Ishikawa (cell line): ENCODE data around the gene SLC16A8.

Source experiments
- CEBPB ChIP-seq: IDR thresholded peaks from 2 replicates; pipeline ENCODE4 v1.6.1; 2012
- CREB1 ChIP-seq: IDR thresholded peaks from 2 replicates; pipeline ENCODE4 v1.6.1; 2012; ENCODE audit warnings: low read depth
- EGR1 ChIP-seq: IDR thresholded peaks from 2 replicates; pipeline ENCODE4 v1.6.1; 2012
- EP300 ChIP-seq: IDR thresholded peaks from 2 replicates; pipeline ENCODE4 v1.6.1; 2012; ENCODE audit warnings: borderline replicate concordance
- FOXM1 ChIP-seq: IDR thresholded peaks from 2 replicates; pipeline ENCODE4 v1.6.1; 2012; ENCODE audit warnings: low read depth, borderline replicate concordance
- NFIC ChIP-seq: IDR thresholded peaks from 2 replicates; pipeline ENCODE4 v1.6.1; 2012
- RAD21 ChIP-seq: IDR thresholded peaks from 2 replicates; pipeline ENCODE4 v1.6.1; 2012; ENCODE audit warnings: low read depth
- TAF1 ChIP-seq: IDR thresholded peaks from 2 replicates; pipeline ENCODE4 v1.6.1; 2012; ENCODE audit warnings: low read depth, mild to moderate bottlenecking
- TCF12 ChIP-seq: IDR thresholded peaks from 2 replicates; pipeline ENCODE4 v1.6.1; 2012; ENCODE audit warnings: low read depth
- TEAD4 ChIP-seq: IDR thresholded peaks from 2 replicates; pipeline ENCODE4 v1.6.1; 2012
- YY1 ChIP-seq: IDR thresholded peaks from 2 replicates; pipeline ENCODE4 v1.6.1; 2012; ENCODE audit warnings: low read depth
- ZBTB7A ChIP-seq: IDR thresholded peaks from 2 replicates; pipeline ENCODE4 v1.6.1; 2012; ENCODE audit warnings: low read depth
- TF ChIP-seq, protein P1 (sequence below): IDR thresholded peaks from 2 replicates; pipeline ENCODE4 v1.6.1; 2012
- TF ChIP-seq, protein P2 (sequence below): IDR thresholded peaks from 2 replicates; pipeline ENCODE4 v1.6.1; 2012; ENCODE audit warnings: low read depth, mild to moderate bottlenecking
- TF ChIP-seq, protein P3 (sequence below): IDR thresholded peaks from 2 replicates; pipeline ENCODE4 v1.6.1; 2012

The SLC16A8 gene

DNA sequence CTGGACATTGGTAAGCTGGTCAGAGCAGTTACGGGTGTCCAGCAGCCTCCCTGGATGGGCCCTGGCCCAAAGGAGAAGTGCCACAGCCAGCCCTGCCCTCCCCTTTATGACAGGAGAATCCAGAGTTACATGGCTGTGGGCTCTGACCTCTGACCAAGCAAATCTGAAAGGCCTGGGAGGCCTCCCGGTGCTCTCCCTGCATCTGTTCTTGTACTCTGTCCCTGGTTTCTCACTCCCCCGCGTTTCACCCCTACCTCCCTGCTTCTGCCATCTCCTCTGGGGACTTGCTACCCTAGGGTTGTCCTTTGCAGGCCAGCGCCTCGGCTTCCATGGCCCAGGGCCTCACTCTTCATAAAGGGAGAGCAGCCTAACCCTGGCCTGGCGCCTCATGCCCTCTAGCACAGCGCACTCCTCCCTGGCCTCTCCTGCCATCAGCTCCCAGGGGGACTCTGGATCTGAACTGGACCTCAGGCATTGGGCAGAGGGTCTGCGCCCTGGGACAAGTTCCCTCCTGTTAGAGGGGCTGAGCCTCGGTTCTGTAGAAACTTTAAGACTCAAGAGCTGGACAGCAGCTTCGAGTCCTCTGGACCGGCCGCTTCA, 16.1 kb downstream of the SLC16A8 start:
- TF ChIP-seq TAF1 (no peak), RAD21 (no peak), TEAD4 (no peak), EP300 (no peak), FOXM1 (no peak), ZBTB7A (no peak), CEBPB (no peak), TCF12 (no peak), CREB1 (no peak)
- TF ChIP-seq, protein P1, sequence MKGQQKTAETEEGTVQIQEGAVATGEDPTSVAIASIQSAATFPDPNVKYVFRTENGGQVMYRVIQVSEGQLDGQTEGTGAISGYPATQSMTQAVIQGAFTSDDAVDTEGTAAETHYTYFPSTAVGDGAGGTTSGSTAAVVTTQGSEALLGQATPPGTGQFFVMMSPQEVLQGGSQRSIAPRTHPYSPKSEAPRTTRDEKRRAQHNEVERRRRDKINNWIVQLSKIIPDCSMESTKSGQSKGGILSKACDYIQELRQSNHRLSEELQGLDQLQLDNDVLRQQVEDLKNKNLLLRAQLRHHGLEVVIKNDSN, result no peak
- TF ChIP-seq, protein P2, sequence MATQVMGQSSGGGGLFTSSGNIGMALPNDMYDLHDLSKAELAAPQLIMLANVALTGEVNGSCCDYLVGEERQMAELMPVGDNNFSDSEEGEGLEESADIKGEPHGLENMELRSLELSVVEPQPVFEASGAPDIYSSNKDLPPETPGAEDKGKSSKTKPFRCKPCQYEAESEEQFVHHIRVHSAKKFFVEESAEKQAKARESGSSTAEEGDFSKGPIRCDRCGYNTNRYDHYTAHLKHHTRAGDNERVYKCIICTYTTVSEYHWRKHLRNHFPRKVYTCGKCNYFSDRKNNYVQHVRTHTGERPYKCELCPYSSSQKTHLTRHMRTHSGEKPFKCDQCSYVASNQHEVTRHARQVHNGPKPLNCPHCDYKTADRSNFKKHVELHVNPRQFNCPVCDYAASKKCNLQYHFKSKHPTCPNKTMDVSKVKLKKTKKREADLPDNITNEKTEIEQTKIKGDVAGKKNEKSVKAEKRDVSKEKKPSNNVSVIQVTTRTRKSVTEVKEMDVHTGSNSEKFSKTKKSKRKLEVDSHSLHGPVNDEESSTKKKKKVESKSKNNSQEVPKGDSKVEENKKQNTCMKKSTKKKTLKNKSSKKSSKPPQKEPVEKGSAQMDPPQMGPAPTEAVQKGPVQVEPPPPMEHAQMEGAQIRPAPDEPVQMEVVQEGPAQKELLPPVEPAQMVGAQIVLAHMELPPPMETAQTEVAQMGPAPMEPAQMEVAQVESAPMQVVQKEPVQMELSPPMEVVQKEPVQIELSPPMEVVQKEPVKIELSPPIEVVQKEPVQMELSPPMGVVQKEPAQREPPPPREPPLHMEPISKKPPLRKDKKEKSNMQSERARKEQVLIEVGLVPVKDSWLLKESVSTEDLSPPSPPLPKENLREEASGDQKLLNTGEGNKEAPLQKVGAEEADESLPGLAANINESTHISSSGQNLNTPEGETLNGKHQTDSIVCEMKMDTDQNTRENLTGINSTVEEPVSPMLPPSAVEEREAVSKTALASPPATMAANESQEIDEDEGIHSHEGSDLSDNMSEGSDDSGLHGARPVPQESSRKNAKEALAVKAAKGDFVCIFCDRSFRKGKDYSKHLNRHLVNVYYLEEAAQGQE, result no peak

- no peak for TF ChIP-seq YY1
- no peak for TF ChIP-seq CREB1
- no peak for TF ChIP-seq CEBPB
- TF ChIP-seq FOXM1, result no peak
- no peak for TF ChIP-seq NFIC
- TF ChIP-seq TAF1, result no peak
- TF ChIP-seq RAD21, result no peak
- TF ChIP-seq ZBTB7A, result no peak
- TF ChIP-seq, protein P2, result no peak
- TF ChIP-seq, protein P1, result no peak
- no peak for TF ChIP-seq TCF12
- no peak for TF ChIP-seq TEAD4
- no peak for TF ChIP-seq EP300
- TF ChIP-seq, protein P3, sequence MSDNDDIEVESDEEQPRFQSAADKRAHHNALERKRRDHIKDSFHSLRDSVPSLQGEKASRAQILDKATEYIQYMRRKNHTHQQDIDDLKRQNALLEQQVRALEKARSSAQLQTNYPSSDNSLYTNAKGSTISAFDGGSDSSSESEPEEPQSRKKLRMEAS, result no peak
- TF ChIP-seq EGR1, result no peak
Observed at GRCh38 chr22:38067028-38067415, 17.0 kb downstream of the SLC16A8 start.

DNA sequence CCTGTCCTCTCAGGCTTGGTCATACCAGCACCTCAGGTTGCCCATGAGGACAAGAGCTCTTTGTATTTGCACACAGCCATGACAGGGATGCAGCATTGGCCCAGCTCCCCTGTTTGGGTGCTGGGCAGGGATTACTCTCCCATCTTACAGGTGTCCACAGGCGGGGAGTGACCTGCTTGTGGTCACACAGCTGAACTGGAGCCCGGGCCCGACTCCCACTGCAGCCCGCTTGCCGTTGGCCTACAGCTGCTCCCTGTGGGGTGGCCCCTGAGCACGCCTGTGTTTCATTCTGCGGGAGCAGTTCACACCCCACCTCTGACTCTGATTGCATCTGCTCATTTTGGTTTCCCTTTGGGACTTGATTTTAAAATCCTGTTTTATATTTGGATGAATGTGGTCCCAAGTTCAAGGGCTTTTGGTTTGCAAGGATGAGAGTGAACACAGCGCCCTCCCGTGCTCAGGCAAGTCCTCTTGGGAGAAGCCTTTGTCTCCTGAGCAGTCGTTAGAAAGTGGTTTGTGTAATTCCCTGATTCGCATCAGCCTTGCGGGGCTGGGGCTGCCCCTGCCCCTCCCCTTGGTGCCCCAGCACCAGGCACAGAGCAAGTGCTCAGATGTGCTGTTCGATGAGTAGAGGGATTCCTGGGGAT, 17.5 kb downstream of the SLC16A8 start:
- TF ChIP-seq, protein P3, result no peak
- TF ChIP-seq TEAD4 (no peak), TAF1 (no peak), CEBPB (no peak), YY1 (no peak), CREB1 (no peak), TCF12 (no peak), RAD21 (no peak), EP300 (no peak), ZBTB7A (no peak), NFIC (no peak), EGR1 (no peak), FOXM1 (no peak)
- TF ChIP-seq, protein P1, result no peak
- TF ChIP-seq, protein P2, result no peak

DNA sequence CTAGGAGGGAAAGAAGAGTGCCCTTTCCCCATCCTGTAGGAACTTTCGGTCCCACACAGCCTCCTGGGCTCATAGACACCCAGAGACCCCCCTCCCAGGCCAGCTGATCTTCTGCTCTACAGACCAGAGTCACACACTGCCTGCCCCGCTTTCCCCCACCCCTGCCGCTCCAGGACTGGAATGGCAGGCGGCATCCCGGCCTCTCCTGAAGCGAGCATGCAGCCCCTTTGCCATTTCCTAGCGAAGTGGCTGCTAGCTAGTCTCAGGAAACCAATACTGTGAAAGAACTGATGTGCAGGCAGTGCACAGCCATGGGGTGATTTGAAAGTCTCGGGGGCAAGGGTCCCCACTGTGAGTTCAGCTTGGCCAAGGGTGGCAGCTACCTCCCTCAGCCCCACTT, 18.4 kb downstream of the SLC16A8 start:
- TF ChIP-seq NFIC, result no peak
- no peak for TF ChIP-seq ZBTB7A
- no peak for TF ChIP-seq FOXM1
